ENCODE results near the gene ORC1. TPM values are rescaled to one million over a fixed set of nuclear protein-coding genes. Genes with fewer than 3 reads are reported as not detected.

Gene ORC1
- total RNA-seq, 4 donors from 2014 or later = 0.19 to 0.85 (median 0.66) TPM

DNA sequence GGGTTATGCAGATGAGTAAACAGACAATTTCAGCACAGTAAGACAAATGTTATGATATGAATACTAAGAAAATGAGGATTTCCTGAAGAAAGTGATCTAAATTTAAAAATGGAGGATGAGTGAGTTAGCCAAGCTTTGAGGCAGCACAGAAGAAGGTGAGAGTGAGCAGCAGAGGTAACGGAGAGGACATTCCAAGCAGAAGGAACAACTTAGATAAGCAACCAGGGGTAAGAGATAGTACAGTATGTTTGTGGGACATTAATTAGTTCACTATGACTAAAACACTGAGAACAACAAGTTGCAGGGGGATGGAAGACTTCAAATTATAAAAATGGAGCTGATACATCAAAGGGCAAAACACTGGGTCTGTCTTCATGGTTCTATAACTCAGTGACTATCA is 22.9 kb upstream of the ORC1 start:
- TF ChIP-seq, protein P1, sequence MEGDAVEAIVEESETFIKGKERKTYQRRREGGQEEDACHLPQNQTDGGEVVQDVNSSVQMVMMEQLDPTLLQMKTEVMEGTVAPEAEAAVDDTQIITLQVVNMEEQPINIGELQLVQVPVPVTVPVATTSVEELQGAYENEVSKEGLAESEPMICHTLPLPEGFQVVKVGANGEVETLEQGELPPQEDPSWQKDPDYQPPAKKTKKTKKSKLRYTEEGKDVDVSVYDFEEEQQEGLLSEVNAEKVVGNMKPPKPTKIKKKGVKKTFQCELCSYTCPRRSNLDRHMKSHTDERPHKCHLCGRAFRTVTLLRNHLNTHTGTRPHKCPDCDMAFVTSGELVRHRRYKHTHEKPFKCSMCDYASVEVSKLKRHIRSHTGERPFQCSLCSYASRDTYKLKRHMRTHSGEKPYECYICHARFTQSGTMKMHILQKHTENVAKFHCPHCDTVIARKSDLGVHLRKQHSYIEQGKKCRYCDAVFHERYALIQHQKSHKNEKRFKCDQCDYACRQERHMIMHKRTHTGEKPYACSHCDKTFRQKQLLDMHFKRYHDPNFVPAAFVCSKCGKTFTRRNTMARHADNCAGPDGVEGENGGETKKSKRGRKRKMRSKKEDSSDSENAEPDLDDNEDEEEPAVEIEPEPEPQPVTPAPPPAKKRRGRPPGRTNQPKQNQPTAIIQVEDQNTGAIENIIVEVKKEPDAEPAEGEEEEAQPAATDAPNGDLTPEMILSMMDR (IDR thresholded peaks at IDR 0.05; ENCODE audit: low read depth) = no peak

DNA sequence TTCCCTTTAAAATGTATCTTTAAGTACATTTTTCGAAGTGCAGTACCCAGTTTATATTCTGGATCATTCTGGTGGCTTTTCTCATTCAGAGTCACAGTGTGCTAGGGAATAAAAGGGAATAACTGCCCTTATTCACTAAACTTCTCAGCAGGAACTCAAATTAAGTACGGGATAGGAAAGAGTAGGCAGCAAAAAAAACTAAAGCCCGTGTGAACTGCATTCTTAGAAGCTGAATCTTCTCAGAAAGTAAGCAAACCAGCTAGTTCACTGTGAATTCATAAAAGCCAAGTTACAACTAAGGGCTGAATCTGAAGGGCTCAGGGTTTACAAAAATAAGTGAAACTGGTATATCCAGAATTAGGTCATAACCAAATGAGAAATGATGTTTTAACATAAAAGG is 22.1 kb upstream of the ORC1 start:
- TF ChIP-seq, protein P1 (IDR thresholded peaks at IDR 0.05; ENCODE audit: low read depth) = no peak

DNA sequence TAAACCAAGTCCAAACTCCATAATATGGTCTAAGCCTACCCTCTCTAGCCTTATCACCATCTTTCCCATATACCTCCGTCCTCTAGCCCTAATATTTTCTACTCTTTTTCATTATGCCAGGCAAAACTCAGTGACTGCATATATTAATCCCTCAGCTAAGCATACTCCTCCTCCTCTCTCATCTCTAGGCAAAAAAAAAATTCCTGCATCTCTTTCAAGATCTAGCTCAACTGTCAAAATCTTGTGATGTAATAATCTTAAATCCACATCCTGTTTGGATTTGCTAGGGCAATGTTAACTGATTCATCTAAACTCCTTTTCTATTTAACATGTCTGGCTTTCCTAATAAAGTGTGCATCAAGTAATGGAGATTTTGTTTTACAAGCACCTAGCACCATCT is 20.6 kb upstream of the ORC1 start:
- TF ChIP-seq, protein P1 (IDR thresholded peaks at IDR 0.05; ENCODE audit: low read depth) = no peak

DNA sequence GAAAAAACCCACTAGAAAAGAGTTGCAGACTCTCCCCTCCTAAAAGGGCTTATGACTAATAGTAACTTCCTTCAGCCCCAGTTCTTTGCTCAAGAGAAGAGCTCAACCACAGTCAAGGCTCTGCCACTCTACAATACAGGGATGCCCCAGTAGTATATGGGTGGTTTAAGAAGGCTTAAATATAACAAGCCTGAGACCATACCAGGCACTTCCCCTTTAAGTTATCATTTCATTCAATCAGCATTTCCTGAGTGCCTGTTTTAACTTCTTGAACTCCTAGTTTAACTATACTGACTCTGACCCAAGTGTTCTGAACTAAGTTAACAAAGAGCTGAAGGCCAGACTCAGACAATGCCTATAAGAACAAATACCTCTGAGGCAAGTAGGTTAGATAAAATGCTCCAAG is 20.0 kb upstream of the ORC1 start:
- TF ChIP-seq, protein P1 (IDR thresholded peaks at IDR 0.05; ENCODE audit: low read depth) = no peak

DNA sequence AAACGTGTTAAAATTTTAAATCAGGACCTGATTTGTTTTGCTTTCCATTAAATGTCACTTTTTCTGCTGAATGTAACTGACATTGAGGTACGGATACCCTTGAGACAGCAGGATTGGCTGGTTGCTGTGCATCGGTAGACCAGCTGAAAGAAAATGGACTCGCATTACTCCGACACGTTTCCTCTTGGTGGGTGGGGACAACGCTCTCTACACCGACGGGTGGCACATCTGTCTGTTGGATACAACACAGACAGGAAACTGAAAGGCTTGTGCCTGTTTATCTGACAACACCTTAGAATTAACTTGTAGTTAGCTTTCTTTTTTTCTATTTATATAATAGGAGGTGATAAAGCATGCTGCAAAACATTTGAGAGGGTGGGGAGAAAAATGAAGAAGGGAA is 19.5 kb upstream of the ORC1 start:
- TF ChIP-seq, protein P1 (IDR thresholded peaks at IDR 0.05; ENCODE audit: low read depth) = no peak

DNA sequence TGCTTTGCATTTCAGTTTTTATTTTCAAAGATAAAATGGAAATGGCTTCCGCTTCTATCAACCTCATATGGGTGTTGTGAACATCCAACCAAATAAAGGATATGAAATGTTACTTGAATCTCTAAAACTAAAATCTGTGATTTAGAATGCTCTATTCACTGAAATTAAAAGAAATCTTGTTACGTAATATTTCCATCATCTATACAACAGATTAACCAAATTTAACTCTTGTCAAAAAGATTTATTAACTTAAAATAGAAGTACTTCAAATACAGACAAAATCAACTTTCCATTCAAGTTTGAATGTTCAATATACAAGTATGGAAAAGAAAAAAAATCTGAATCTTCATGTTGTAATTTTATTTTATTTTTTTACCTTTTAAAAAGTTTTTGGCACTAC is 18.8 kb upstream of the ORC1 start:
- TF ChIP-seq, protein P1 (IDR thresholded peaks at IDR 0.05; ENCODE audit: low read depth) = no peak

DNA sequence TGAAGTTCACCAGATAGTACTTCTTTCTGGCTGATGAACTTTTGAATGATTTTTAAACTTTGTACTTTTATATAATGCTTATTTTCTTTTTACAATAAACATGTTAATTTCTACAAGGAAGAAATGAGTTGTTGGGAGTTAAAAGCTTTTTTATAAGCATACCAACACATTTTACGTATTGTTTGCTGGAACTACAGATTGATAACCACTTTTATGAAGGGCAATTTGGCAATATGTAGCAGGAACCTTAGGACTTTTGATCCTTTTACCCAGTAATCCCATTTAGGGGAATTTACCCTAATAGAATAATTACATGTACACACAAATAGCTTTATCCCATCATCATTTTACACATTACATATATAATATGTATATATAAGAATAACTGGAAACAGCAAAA is 16.5 kb upstream of the ORC1 start:
- TF ChIP-seq, protein P1 (IDR thresholded peaks at IDR 0.05; ENCODE audit: low read depth) = no peak
